Sigmoid colon (tissue), 7 donors: ENCODE data around the gene NMT1. TPM values are rescaled to one million over a fixed set of nuclear protein-coding genes. Genes with fewer than 3 reads are reported as not detected.

Experiments used
- DNase-seq: peaks from one replicate; pipeline ENCODE4 v3.0.0-alpha.2; 2019
- H3K27ac ChIP-seq, 4 donors: fragments of 200-600 bp; sonication (generic); one replicate each; pipeline ENCODE4 v1.5.1; 2016 to 2019; ENCODE audit warnings: mild to moderate bottlenecking in 1 of 4
- H3K27me3 ChIP-seq, 3 donors: fragments of 200-600 bp; sonication (generic); one replicate each; pipeline ENCODE4 v1.5.1; 2019; ENCODE audit warnings: mild to moderate bottlenecking in 1 of 3
- H3K36me3 ChIP-seq, 4 donors: fragments of 200-600 bp; sonication (generic); one replicate each; pipeline ENCODE4 v1.5.1; 2016 to 2019
- H3K4me1 ChIP-seq, 4 donors: fragments of 200-600 bp; sonication (generic); one replicate each; pipeline ENCODE4 v1.5.1; 2017 to 2019
- H3K4me3 ChIP-seq, 4 donors: fragments of 200-600 bp; sonication (generic); one replicate each; pipeline ENCODE4 v1.5.1; 2017 to 2019; ENCODE audit warnings: mild to moderate bottlenecking in 2 of 4, moderate library complexity in 1 of 4
- H3K9me3 ChIP-seq, 4 donors: fragments of 200-600 bp in 3 of 4; sonication (generic) in 3 of 4; one replicate each; pipeline versions ENCODE4 v1.5.1 to v1.6.1; 2013 to 2019
- EP300 ChIP-seq, 4 donors: sonication (generic); formaldehyde crosslinking; IDR thresholded peaks; one replicate each; pipeline ENCODE4 v1.6.1; 2017; ENCODE audit warnings: antibody characterized with exemption in 4 of 4
- POLR2A ChIP-seq, 2 donors: fragments of 450-650 bp; IDR thresholded peaks; one replicate each; pipeline ENCODE4 v1.6.1; 2016; ENCODE audit warnings: antibody characterized with exemption in 2 of 2, mild to moderate bottlenecking in 2 of 2, moderate library complexity in 2 of 2
- POLR2AphosphoS5 ChIP-seq, 4 donors: sonication (generic); formaldehyde crosslinking; IDR thresholded peaks; one replicate each; pipeline ENCODE4 v1.6.1; 2017; ENCODE audit warnings: antibody characterized with exemption in 4 of 4
- WGBS, 2 donors: extraction: QIAGEN DNeasy Blood & Tissue Kit; methylation state at CpG; one replicate each; pipeline ENCODE4 v1.1.7; 2013; 5-methylcytosine and 5-hydroxymethylcytosine counted together
- intact Hi-C: fragments of 100-400 bp; cut with DNase I; formaldehyde crosslinking; loops from one replicate; pipeline ENCODE4 v1.15.1; 2023
- polyA plus RNA-seq, 3 donors: library from polyadenylated mRNA; stranded (reverse); fragments of 200-250 nt; gene quantifications; one replicate each; pipeline ENCODE4 v1.2.3, GENCODE V29; 2013
- total RNA-seq, 4 donors: library from RNA; depleted of rRNA; stranded (reverse); fragments of >200 nt; gene quantifications; one replicate each; pipeline ENCODE4 v1.1.0, GENCODE V29; 2016
- TF ChIP-seq, protein P1 (sequence below), 4 experiments: fragments of 450-650 bp in 3 of 4; fragments of 200-600 bp in 1 of 4; IDR thresholded peaks; one replicate each; pipeline ENCODE4 v1.5.1; 2016 to 2019; ENCODE audit warnings: antibody characterized with exemption in 4 of 4, mild to moderate bottlenecking in 3 of 4, moderate library complexity in 2 of 4
- donor health status: healthy with polysubstance abuse.
- donor health status: Bipolar disorder and iron deficiency.
- donor health status: healthy.

Gene NMT1
- total and polyA plus RNA-seq, 7 donors: 13.2 to 59.2 (median 41.0) TPM

DNA sequence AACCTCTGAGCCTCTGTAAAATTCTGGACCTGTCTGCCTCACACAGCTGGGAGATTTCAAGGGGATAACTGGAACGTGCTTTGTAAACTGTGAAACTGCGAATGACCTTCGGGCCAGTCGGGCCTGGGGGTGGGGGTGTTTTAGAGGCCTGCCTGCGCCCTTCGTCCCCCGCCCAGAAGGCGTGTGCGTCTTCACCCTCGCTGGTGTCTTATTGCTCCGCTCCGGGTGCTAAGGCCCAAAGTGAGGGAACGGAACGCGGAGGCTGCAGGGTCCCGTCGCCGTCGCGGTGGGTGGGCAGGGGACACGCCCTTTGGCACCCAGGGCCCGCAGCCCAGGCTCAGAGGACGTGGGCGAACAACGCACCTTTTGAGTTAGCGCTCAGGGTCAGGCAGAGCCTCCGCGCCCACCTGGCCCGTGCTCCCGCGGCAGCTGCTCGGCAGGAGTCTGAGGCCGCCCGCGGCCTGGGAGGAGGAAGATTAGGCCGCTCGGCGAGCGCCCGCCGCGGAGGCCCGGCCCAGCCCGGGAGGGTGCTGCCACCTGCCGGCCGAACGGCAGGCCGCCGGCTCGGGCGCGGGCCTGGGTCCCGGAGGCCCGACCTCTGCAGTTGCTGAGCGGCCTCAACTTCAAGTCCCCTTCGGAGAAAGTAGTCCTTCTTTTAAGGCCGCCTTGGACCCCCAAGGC is 39.4 kb upstream of the NMT1 start:
- Histone ChIP-seq H3K4me1 (peaks cover 5 to 47% (median 41%) of the 10 kb centered on the region in 4 donors), H3K36me3 (peaks cover 0 to 14% (median 1%) of the 10 kb centered on the region in 4 donors), H3K9me3 (no peaks in the 10 kb centered on the region), H3K27me3 (no peaks in the 10 kb centered on the region), H3K4me3 (peak overlapping the region; percentile 18 to 49 (median 38)), H3K27ac (peak overlapping the region; percentile 82 to 89 (median 83))
- DNase-seq: peak; percentile 89
- WGBS, 2 donors: 1 to 3% methylated on average over 57 of the region's 57 CpGs
- peak; percentile 40 to 69 (median 65) for TF ChIP-seq POLR2AphosphoS5 (IDR thresholded peaks at IDR 0.05)
- TF ChIP-seq, protein P1, sequence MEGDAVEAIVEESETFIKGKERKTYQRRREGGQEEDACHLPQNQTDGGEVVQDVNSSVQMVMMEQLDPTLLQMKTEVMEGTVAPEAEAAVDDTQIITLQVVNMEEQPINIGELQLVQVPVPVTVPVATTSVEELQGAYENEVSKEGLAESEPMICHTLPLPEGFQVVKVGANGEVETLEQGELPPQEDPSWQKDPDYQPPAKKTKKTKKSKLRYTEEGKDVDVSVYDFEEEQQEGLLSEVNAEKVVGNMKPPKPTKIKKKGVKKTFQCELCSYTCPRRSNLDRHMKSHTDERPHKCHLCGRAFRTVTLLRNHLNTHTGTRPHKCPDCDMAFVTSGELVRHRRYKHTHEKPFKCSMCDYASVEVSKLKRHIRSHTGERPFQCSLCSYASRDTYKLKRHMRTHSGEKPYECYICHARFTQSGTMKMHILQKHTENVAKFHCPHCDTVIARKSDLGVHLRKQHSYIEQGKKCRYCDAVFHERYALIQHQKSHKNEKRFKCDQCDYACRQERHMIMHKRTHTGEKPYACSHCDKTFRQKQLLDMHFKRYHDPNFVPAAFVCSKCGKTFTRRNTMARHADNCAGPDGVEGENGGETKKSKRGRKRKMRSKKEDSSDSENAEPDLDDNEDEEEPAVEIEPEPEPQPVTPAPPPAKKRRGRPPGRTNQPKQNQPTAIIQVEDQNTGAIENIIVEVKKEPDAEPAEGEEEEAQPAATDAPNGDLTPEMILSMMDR (IDR thresholded peaks at IDR 0.05): peak; percentile 34 to 95 (median 58)
- TF ChIP-seq EP300 (IDR thresholded peaks at IDR 0.05): no peak
- no peak for TF ChIP-seq POLR2A (IDR thresholded peaks at IDR 0.05)
- intact Hi-C loops: loop anchor here (1.0 to 2.0 kb wide), 5 partner anchors 23 to 109 kb away; no protein-coding TSS in a partner anchor

DNA sequence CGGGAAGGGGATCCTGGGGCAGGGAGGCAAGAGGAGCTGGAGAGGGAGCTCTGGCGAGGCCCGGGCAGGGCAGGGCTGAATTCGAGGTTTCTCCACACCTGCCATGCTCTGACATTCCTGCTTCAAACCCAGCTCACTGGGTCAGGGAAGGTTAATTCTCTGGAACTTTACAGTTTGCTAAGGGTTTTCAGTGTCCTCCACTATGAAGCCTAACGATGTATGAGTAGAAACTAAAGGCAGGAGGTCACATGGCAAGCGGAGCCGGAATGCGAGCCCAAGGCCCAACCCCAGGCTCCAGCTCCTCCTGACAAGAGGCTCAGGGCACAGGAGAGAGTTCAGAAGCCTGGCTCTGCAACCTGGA is 38.8 kb upstream of the NMT1 start:
- DNase-seq: no peak
- no peak for TF ChIP-seq EP300 (IDR thresholded peaks at IDR 0.05)
- TF ChIP-seq, protein P1 (IDR thresholded peaks at IDR 0.05): peak in 1 of 4 experiments; percentile 38
- WGBS, 2 donors: 48 to 67% methylated on average over 8 of the region's 8 CpGs
- peaks cover 0 to 19% (median 2%) of the 10 kb centered on the region in 4 donors for H3K36me3 ChIP-seq
- H3K4me1 ChIP-seq: peaks cover 5 to 47% (median 41%) of the 10 kb centered on the region in 4 donors
- H3K27me3 ChIP-seq: no peaks in the 10 kb centered on the region
- H3K27ac ChIP-seq: peak overlapping the region; percentile 82 to 89 (median 83)
- H3K4me3 ChIP-seq: peak overlapping the region in 3 of 4 donors; percentile 35 to 49 (median 42)
- no peaks in the 10 kb centered on the region for H3K9me3 ChIP-seq
- intact Hi-C loops: loop anchor here (1.0 to 2.0 kb wide), 4 partner anchors 23 to 102 kb away; no protein-coding TSS in a partner anchor

DNA sequence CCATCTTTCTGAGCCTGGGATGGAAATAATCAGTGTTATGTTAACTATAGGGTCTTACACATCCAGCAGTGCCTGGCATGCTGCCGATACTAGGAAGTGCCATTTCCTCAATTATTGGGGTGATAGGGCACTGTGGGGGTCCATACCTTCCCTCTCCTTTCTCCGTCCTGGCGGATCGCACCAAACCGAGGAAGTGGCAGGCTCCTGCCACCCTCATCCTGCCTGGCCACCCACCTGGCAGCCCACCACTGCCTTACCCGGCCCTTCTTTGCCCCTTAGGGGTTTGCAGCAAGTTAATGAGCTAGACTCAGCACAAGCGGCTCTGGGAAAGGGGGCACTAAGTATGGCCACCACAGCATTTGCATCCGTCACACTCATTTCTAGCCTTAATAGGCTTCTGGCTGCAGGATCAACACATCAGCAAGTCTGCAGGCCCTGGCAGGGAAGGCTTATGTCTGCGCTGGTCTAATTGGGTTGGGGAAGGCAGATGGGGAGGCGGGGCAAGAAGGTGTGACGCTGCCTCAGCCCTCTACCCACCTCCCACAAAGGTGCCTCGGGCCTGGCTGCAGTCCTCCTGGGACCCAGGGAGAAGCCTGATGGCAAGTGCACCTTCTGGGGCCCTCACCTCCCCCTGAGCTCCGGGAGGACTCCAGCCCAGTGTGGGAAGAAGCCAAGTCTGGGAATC is 38.3 kb upstream of the NMT1 start:
- Histone ChIP-seq H3K27ac (peak overlapping the region; percentile 82 to 89 (median 83)), H3K9me3 (no peaks in the 10 kb centered on the region), H3K4me1 (peaks cover 5 to 47% (median 41%) of the 10 kb centered on the region in 4 donors), H3K27me3 (no peaks in the 10 kb centered on the region), H3K36me3 (peaks cover 0 to 22% (median 3%) of the 10 kb centered on the region in 4 donors), H3K4me3 (no peak overlapping the region)
- 86 to 89% methylated on average over 13 of the region's 13 CpGs for WGBS, 2 donors
- no peak for DNase-seq
- no peak for TF ChIP-seq POLR2AphosphoS5 (IDR thresholded peaks at IDR 0.05)
- TF ChIP-seq, protein P1 (IDR thresholded peaks at IDR 0.05): no peak
- no peak for TF ChIP-seq POLR2A (IDR thresholded peaks at IDR 0.05)
- no peak for TF ChIP-seq EP300 (IDR thresholded peaks at IDR 0.05)
- intact Hi-C loops: loop anchor here (1.0 to 2.0 kb wide), 4 partner anchors 22 to 102 kb away; no protein-coding TSS in a partner anchor

DNA sequence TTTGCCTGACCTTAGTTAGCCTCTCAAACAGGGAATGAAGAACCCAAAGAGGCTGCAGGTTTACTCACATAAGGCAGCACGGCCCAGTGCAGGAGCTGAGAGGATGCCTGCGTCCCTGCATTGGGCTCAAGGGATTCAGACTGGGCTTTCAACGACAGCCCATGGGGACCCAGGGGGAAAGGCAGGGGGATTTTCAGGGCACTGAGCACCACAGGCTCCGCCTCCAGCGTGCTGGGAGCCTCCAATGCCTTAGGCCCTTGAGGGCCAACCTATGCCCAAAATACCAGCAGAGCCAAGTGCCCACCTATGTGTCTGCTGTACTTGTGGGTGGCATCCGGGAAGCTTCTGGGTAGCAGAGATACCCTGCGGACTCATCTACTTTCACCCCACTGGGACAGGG is 32.0 kb upstream of the NMT1 start:
- Histone ChIP-seq H3K36me3 (peaks cover 0 to 72% (median 25%) of the 10 kb centered on the region in 4 donors), H3K27me3 (no peaks in the 10 kb centered on the region), H3K4me3 (no peak overlapping the region), H3K27ac (no peak overlapping the region), H3K9me3 (no peaks in the 10 kb centered on the region), H3K4me1 (no peaks in the 10 kb centered on the region)
- WGBS, 2 donors: 91 to 94% methylated on average over 7 of the region's 7 CpGs
- TF ChIP-seq POLR2A (IDR thresholded peaks at IDR 0.05) (no peak), EP300 (IDR thresholded peaks at IDR 0.05) (no peak), POLR2AphosphoS5 (IDR thresholded peaks at IDR 0.05) (no peak)
- TF ChIP-seq, protein P1 (IDR thresholded peaks at IDR 0.05): no peak
- DNase-seq: no peak
- intact Hi-C loops: no loop called here
